Fibroblast of lung (primary cell): ENCODE measurements around the gene CAMK2G. TPM values are rescaled to one million over a fixed set of nuclear protein-coding genes. Genes with fewer than 3 reads are reported as not detected.

ENCODE experiments used
- DNase-seq, 2 donors: peaks; one replicate each; pipeline versions ENCODE4 v3.0.0 to v3.0.0-alpha.2; 2010; ENCODE audit warnings: low read depth in 2 of 2
- H2AFZ ChIP-seq: 2 replicates; pipeline ENCODE4 v1.5.1; 2012; ENCODE audit warnings: low read length, control low read depth, inconsistent platforms
- H3K27ac ChIP-seq: 2 replicates; pipeline ENCODE4 v1.5.1; 2011; ENCODE audit warnings: low read length, control low read depth; ENCODE audit not compliant: insufficient read depth
- H3K27me3 ChIP-seq: 2 replicates; pipeline ENCODE4 v1.5.1; 2011; ENCODE audit warnings: mild to moderate bottlenecking, low read length; ENCODE audit not compliant: control insufficient read depth, insufficient read depth
- H3K36me3 ChIP-seq: 2 replicates; pipeline ENCODE4 v1.5.1; 2011; ENCODE audit warnings: low read length; ENCODE audit not compliant: control insufficient read depth, insufficient read depth
- H3K4me1 ChIP-seq: 2 replicates; pipeline ENCODE4 v1.5.1; 2011; ENCODE audit warnings: low read length; ENCODE audit not compliant: control insufficient read depth, insufficient read depth; ENCODE audit errors: extremely low read depth
- H3K4me2 ChIP-seq: 2 replicates; pipeline ENCODE4 v1.5.1; 2011; ENCODE audit warnings: low read length, control low read depth; ENCODE audit not compliant: insufficient read depth; ENCODE audit errors: extremely low read depth
- H3K4me3 ChIP-seq, 4 experiments: fragments of 200-600 bp in 1 of 4; sonication (generic) in 1 of 4; replicated peaks in 1 of 4; 2 replicates each; pipeline ENCODE4 v1.5.1; 2011 to 2016; ENCODE audit warnings: low read length in 4 of 4, low read depth in 3 of 4, mild to moderate bottlenecking in 3 of 4, control low read depth in 2 of 4, inconsistent platforms in 1 of 4, mixed read lengths in 1 of 4; ENCODE audit not compliant: insufficient read depth in 1 of 4; ENCODE audit errors: control extremely low read depth in 1 of 4
- H3K79me2 ChIP-seq: 2 replicates; pipeline ENCODE4 v1.5.1; 2012; ENCODE audit warnings: mild to moderate bottlenecking, low read length, inconsistent platforms; ENCODE audit not compliant: control insufficient read depth, insufficient read depth
- H3K9ac ChIP-seq: 2 replicates; pipeline ENCODE4 v1.5.1; 2011; ENCODE audit warnings: mild to moderate bottlenecking, low read length, control low read depth; ENCODE audit not compliant: insufficient read depth
- H3K9me3 ChIP-seq: 2 replicates; pipeline ENCODE4 v1.5.1; 2012; ENCODE audit warnings: low read depth, low read length; ENCODE audit not compliant: control insufficient read depth, insufficient read depth
- H4K20me1 ChIP-seq: 2 replicates; pipeline ENCODE4 v1.5.1; 2011; ENCODE audit warnings: low read length; ENCODE audit not compliant: control insufficient read depth, insufficient read depth; ENCODE audit errors: extremely low read depth
- EZH2 ChIP-seq: IDR thresholded peaks from 2 replicates; pipeline ENCODE4 v1.5.1; 2012; ENCODE audit warnings: low read length, control low read depth, mild to moderate bottlenecking; ENCODE audit errors: missing control alignments
- polyA plus RNA-seq, 2 donors: library from polyadenylated mRNA; depleted of rRNA in 1 of 2; stranded (reverse) in 1 of 2; unstranded in 1 of 2; fragments of >200 nt; gene quantifications; 2 replicates each; pipeline ENCODE4 v1.2.1, GENCODE V29; 2011 to 2012; ENCODE audit warnings: missing spikeins in 1 of 2
- total RNA-seq: library from RNA; depleted of rRNA; stranded (reverse); fragments of >200 nt; gene quantifications from 2 replicates; pipeline ENCODE4 v1.2.1, GENCODE V29; 2014
- TF ChIP-seq, protein P1 (sequence below), 2 donors: IDR thresholded peaks in 1 of 2; conservative IDR thresholded peaks in 1 of 2; 1 replicate in 1 of 2; 2 replicates in 1 of 2; pipeline ENCODE4 v1.5.1; 2011 to 2012; ENCODE audit warnings: low read length in 2 of 2, control low read depth in 1 of 2, inconsistent platforms in 1 of 2, low read depth in 1 of 2, mild to moderate bottlenecking in 1 of 2

The CAMK2G gene
- total and polyA plus RNA-seq, 2 donors (not counting 1 experiment from before 2014, with no cell fraction given): 25.9 to 32.2 TPM

DNA sequence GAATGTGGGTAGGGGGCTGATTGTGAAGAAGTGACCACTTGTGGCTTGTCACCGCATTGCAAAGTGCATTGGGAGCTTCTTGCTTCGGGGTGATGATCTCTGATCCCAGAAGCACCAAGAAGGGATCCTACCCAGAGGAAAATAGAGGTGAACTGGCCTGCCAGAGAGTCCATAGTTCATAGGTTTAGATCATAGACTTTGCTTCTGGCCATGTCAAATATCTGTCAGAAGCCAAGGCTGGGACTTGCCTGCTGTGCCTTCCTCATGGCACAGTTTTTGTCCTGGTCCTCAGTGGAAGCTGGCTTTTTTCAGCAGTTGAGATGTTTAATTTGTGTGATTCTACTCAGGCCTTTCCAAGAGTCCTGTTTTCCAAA is 87.9 kb downstream of the CAMK2G start:
- Histone ChIP-seq H4K20me1 (no peaks in the 10 kb centered on the region), H3K9me3 (no peaks in the 10 kb centered on the region), H3K27ac (peak overlapping the region; percentile 52), H3K79me2 (peaks cover 55% of the 10 kb centered on the region), H3K4me3 (peak overlapping the region; percentile 84 to 94 (median 92)), H3K4me2 (peak overlapping the region; percentile 100), H3K9ac (peak overlapping the region; percentile 87), H3K36me3 (peaks cover 20% of the 10 kb centered on the region), H3K27me3 (no peaks in the 10 kb centered on the region), H3K4me1 (peaks cover 7% of the 10 kb centered on the region), H2AFZ (no peak overlapping the region)
- no peak for DNase-seq
- TF ChIP-seq EZH2: no peak
- TF ChIP-seq, protein P1, sequence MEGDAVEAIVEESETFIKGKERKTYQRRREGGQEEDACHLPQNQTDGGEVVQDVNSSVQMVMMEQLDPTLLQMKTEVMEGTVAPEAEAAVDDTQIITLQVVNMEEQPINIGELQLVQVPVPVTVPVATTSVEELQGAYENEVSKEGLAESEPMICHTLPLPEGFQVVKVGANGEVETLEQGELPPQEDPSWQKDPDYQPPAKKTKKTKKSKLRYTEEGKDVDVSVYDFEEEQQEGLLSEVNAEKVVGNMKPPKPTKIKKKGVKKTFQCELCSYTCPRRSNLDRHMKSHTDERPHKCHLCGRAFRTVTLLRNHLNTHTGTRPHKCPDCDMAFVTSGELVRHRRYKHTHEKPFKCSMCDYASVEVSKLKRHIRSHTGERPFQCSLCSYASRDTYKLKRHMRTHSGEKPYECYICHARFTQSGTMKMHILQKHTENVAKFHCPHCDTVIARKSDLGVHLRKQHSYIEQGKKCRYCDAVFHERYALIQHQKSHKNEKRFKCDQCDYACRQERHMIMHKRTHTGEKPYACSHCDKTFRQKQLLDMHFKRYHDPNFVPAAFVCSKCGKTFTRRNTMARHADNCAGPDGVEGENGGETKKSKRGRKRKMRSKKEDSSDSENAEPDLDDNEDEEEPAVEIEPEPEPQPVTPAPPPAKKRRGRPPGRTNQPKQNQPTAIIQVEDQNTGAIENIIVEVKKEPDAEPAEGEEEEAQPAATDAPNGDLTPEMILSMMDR (conservative IDR thresholded peaks at IDR 0.05 in 1 of 2, IDR thresholded peaks at IDR 0.05 in 1 of 2; ENCODE audit: low read depth in 1 of 2, low read length in 2 of 2): no peak

- H3K4me3 ChIP-seq: peak overlapping the region; percentile 84 to 94 (median 92)
- H2AFZ ChIP-seq: peak overlapping the region; percentile 54
- peaks cover 60% of the 10 kb centered on the region for H3K79me2 ChIP-seq
- peaks cover 7% of the 10 kb centered on the region for H3K4me1 ChIP-seq
- no peaks in the 10 kb centered on the region for H3K27me3 ChIP-seq
- no peak for TF ChIP-seq EZH2
- TF ChIP-seq, protein P1 (conservative IDR thresholded peaks at IDR 0.05 in 1 of 2, IDR thresholded peaks at IDR 0.05 in 1 of 2; ENCODE audit: low read depth in 1 of 2, low read length in 2 of 2): no peak
- peaks cover 14% of the 10 kb centered on the region for H3K36me3 ChIP-seq
- H3K9ac ChIP-seq: peak overlapping the region; percentile 87
- no peaks in the 10 kb centered on the region for H3K9me3 ChIP-seq
- peak overlapping the region; percentile 52 for H3K27ac ChIP-seq
- H3K4me2 ChIP-seq: peak overlapping the region; percentile 100
- no peaks in the 10 kb centered on the region for H4K20me1 ChIP-seq
- DNase-seq: peak; percentile 45 to 70
These were observed 88.4 kb downstream of the CAMK2G start for GRCh38 chr10:73785721-73786511.

- H2AFZ ChIP-seq: peak within 1 kb of the TSS; percentile 54
- H3K4me2 ChIP-seq: peak within 1 kb of the TSS; percentile 100
- peaks cover 12% of the 10 kb centered on the region for H3K36me3 ChIP-seq
- H3K9ac ChIP-seq: peak within 1 kb of the TSS; percentile 87
- H3K4me3 ChIP-seq: peak within 1 kb of the TSS; percentile 84 to 94 (median 92)
- H3K27ac ChIP-seq: peak within 1 kb of the TSS; percentile 52
- H3K9me3 ChIP-seq: no peaks in the 10 kb centered on the region
- no peak for TF ChIP-seq EZH2
- TF ChIP-seq, protein P1 (conservative IDR thresholded peaks at IDR 0.05 in 1 of 2, IDR thresholded peaks at IDR 0.05 in 1 of 2; ENCODE audit: low read depth in 1 of 2, low read length in 2 of 2): no peak
- no peaks in the 10 kb centered on the region for H3K27me3 ChIP-seq
- peaks cover 7% of the 10 kb centered on the region for H3K4me1 ChIP-seq
- DNase-seq: peak; percentile 95 to 98
- peaks cover 66% of the 10 kb centered on the region for H3K79me2 ChIP-seq
- H4K20me1 ChIP-seq: no peaks in the 10 kb centered on the region
These were observed 89.1 kb downstream of the CAMK2G start, which contains the start of gene ZSWIM8 for GRCh38 chr10:73785211-73785720. Gene ZSWIM8, plus strand, starts transcription at chr10:73785606. Its CDS starts 273 bp downstream, at chr10:73785879.
